Measurements from ENCODE around the gene NUDT14.

DNA sequence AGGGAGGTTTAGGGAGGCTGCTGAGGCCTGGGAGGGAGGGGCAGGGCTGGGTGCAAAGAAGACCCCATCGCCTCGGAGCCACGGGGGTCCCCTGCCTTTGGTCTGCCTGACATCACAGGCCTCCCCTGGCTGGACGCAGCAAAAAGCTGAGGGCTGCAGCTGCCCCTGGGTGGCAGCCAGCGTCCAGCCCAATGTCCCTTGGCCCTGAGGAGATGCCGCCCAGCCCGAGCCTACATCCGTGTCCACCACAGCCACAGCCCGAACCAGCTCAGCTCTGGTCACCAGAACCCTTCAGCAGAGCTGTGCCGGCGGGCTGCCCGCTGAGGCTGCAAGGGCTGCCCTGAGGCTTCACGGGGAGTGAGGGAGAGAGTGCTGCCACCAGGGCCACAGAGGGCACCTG, 1.9 kb downstream of the NUDT14 start:
- TF ChIP-seq, protein P1, sequence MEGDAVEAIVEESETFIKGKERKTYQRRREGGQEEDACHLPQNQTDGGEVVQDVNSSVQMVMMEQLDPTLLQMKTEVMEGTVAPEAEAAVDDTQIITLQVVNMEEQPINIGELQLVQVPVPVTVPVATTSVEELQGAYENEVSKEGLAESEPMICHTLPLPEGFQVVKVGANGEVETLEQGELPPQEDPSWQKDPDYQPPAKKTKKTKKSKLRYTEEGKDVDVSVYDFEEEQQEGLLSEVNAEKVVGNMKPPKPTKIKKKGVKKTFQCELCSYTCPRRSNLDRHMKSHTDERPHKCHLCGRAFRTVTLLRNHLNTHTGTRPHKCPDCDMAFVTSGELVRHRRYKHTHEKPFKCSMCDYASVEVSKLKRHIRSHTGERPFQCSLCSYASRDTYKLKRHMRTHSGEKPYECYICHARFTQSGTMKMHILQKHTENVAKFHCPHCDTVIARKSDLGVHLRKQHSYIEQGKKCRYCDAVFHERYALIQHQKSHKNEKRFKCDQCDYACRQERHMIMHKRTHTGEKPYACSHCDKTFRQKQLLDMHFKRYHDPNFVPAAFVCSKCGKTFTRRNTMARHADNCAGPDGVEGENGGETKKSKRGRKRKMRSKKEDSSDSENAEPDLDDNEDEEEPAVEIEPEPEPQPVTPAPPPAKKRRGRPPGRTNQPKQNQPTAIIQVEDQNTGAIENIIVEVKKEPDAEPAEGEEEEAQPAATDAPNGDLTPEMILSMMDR (IDR thresholded peaks at IDR 0.05; ENCODE audit: poor library complexity, severe bottlenecking), result no peak
- TF ChIP-seq, protein P2, sequence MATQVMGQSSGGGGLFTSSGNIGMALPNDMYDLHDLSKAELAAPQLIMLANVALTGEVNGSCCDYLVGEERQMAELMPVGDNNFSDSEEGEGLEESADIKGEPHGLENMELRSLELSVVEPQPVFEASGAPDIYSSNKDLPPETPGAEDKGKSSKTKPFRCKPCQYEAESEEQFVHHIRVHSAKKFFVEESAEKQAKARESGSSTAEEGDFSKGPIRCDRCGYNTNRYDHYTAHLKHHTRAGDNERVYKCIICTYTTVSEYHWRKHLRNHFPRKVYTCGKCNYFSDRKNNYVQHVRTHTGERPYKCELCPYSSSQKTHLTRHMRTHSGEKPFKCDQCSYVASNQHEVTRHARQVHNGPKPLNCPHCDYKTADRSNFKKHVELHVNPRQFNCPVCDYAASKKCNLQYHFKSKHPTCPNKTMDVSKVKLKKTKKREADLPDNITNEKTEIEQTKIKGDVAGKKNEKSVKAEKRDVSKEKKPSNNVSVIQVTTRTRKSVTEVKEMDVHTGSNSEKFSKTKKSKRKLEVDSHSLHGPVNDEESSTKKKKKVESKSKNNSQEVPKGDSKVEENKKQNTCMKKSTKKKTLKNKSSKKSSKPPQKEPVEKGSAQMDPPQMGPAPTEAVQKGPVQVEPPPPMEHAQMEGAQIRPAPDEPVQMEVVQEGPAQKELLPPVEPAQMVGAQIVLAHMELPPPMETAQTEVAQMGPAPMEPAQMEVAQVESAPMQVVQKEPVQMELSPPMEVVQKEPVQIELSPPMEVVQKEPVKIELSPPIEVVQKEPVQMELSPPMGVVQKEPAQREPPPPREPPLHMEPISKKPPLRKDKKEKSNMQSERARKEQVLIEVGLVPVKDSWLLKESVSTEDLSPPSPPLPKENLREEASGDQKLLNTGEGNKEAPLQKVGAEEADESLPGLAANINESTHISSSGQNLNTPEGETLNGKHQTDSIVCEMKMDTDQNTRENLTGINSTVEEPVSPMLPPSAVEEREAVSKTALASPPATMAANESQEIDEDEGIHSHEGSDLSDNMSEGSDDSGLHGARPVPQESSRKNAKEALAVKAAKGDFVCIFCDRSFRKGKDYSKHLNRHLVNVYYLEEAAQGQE (IDR thresholded peaks at IDR 0.05; ENCODE audit: borderline replicate concordance), result no peak
- TF ChIP-seq TAF1 (IDR thresholded peaks at IDR 0.05; ENCODE audit: low read depth) (no peak), EZH2 (IDR thresholded peaks at IDR 0.05; ENCODE audit: borderline replicate concordance, insufficient read depth, low read length, poor library complexity, severe bottlenecking) (no peak), SMC3 (conservative IDR thresholded peaks at IDR 0.05; ENCODE audit: poor library complexity) (no peak), RAD21 (conservative IDR thresholded peaks at IDR 0.05) (no peak), POLR2AphosphoS5 (IDR thresholded peaks at IDR 0.05) (no peak)

Measured in neural cell (in vitro differentiated cells).